Measurements from ENCODE around the gene PLEKHG1.

Gene PLEKHG1

GRCh38 chr6:150622941-150623874, 23.5 kb downstream of the PLEKHG1 start:
- Histone ChIP-seq H3K79me2 (ENCODE audit: control insufficient read depth, low read length) (peaks cover 80% of the 10 kb centered on the region), H3K27ac (ENCODE audit: low read depth, low read length) (peak overlapping the region; percentile 98), H3F3A (ENCODE audit: control insufficient read depth, insufficient read depth) (peaks cover 20% of the 10 kb centered on the region), H3K9me2 (replicated peaks; ENCODE audit: control insufficient read depth, low read length) (no peaks in the 10 kb centered on the region), H3K4me2 (ENCODE audit: low read length) (peak overlapping the region; percentile 72), H3K9me3 (ENCODE audit: control insufficient read depth, insufficient read depth, low read length) (no peaks in the 10 kb centered on the region), H3K4me3 (ENCODE audit: low read length) (peak overlapping the region; percentile 54), H3K4me1 (ENCODE audit: control insufficient read depth, low read length) (peaks cover 97% of the 10 kb centered on the region), H3K27me3 (ENCODE audit: control insufficient read depth, low read length) (no peaks in the 10 kb centered on the region), H4K20me1 (ENCODE audit: control insufficient read depth, insufficient read depth, low read depth, low read length) (no peaks in the 10 kb centered on the region), H3K36me3 (ENCODE audit: control insufficient read depth, low read length) (peaks cover 36% of the 10 kb centered on the region)
- no peak for TF ChIP-seq CTCF (IDR thresholded peaks at IDR 0.05; ENCODE audit: low read depth, low read length, poor library complexity, severe bottlenecking)
- TF ChIP-seq EZH2phosphoT487 (IDR thresholded peaks at IDR 0.05; ENCODE audit: borderline replicate concordance, low read length) = no peak

GRCh38 chr6:150624191-150624590, 24.5 kb downstream of the PLEKHG1 start:
- no peaks in the 10 kb centered on the region for H3K9me3 ChIP-seq (ENCODE audit: control insufficient read depth, insufficient read depth, low read length)
- TF ChIP-seq EZH2phosphoT487 (IDR thresholded peaks at IDR 0.05; ENCODE audit: borderline replicate concordance, low read length) (no peak), CTCF (IDR thresholded peaks at IDR 0.05; ENCODE audit: low read depth, low read length, poor library complexity, severe bottlenecking) (no peak)
- peaks cover 40% of the 10 kb centered on the region for H3K36me3 ChIP-seq (ENCODE audit: control insufficient read depth, low read length)
- peak overlapping the region; percentile 98 for H3K27ac ChIP-seq (ENCODE audit: low read depth, low read length)
- peaks cover 97% of the 10 kb centered on the region for H3K4me1 ChIP-seq (ENCODE audit: control insufficient read depth, low read length)
- H3K79me2 ChIP-seq (ENCODE audit: control insufficient read depth, low read length) = peaks cover 80% of the 10 kb centered on the region
- H3K9me2 ChIP-seq (replicated peaks; ENCODE audit: control insufficient read depth, low read length) = no peaks in the 10 kb centered on the region
- H3K27me3 ChIP-seq (ENCODE audit: control insufficient read depth, low read length) = no peaks in the 10 kb centered on the region
- H3K4me2 ChIP-seq (ENCODE audit: low read length) = peak overlapping the region; percentile 67
- peaks cover 23% of the 10 kb centered on the region for H3F3A ChIP-seq (ENCODE audit: control insufficient read depth, insufficient read depth)
- peak overlapping the region; percentile 51 for H3K4me3 ChIP-seq (ENCODE audit: low read length)
- H4K20me1 ChIP-seq (ENCODE audit: control insufficient read depth, insufficient read depth, low read depth, low read length) = no peaks in the 10 kb centered on the region

GRCh38 chr6:150625927-150626326, 26.2 kb downstream of the PLEKHG1 start:
- Histone ChIP-seq H3K27me3 (ENCODE audit: control insufficient read depth, low read length) (no peaks in the 10 kb centered on the region), H3F3A (ENCODE audit: control insufficient read depth, insufficient read depth) (peaks cover 25% of the 10 kb centered on the region), H3K79me2 (ENCODE audit: control insufficient read depth, low read length) (peaks cover 78% of the 10 kb centered on the region), H3K4me3 (ENCODE audit: low read length) (peak overlapping the region; percentile 43; the same call in 1 of the 2 replicates), H3K36me3 (ENCODE audit: control insufficient read depth, low read length) (peaks cover 30% of the 10 kb centered on the region), H3K9me3 (ENCODE audit: control insufficient read depth, insufficient read depth, low read length) (no peaks in the 10 kb centered on the region), H3K27ac (ENCODE audit: low read depth, low read length) (peak overlapping the region; percentile 98), H3K4me2 (ENCODE audit: low read length) (peak overlapping the region; percentile 57), H3K9me2 (replicated peaks; ENCODE audit: control insufficient read depth, low read length) (no peaks in the 10 kb centered on the region), H3K4me1 (ENCODE audit: control insufficient read depth, low read length) (peaks cover 91% of the 10 kb centered on the region), H4K20me1 (ENCODE audit: control insufficient read depth, insufficient read depth, low read depth, low read length) (no peaks in the 10 kb centered on the region)
- TF ChIP-seq EZH2phosphoT487 (IDR thresholded peaks at IDR 0.05; ENCODE audit: borderline replicate concordance, low read length) (no peak), CTCF (IDR thresholded peaks at IDR 0.05; ENCODE audit: low read depth, low read length, poor library complexity, severe bottlenecking) (no peak)
